WTC11 (cell line): ENCODE results near the gene PSMC3.

ENCODE experiments used
- CREB1 ChIP-seq: sonication (generic); formaldehyde crosslinking; IDR thresholded peaks from 2 replicates; pipeline ENCODE4 v1.8.0; 2023; ENCODE audit warnings: mild to moderate bottlenecking, missing genetic modification reagents
- CREM ChIP-seq: sonication (generic); formaldehyde crosslinking; IDR thresholded peaks from 2 replicates; pipeline ENCODE4 v1.8.1; 2022; ENCODE audit warnings: mild to moderate bottlenecking, missing genetic modification reagents, moderate library complexity
- ESRRA ChIP-seq: sonication (generic); formaldehyde crosslinking; IDR thresholded peaks from 2 replicates; pipeline ENCODE4 v1.8.1; 2022; ENCODE audit warnings: mild to moderate bottlenecking, missing genetic modification reagents, borderline replicate concordance
- FOXJ3 ChIP-seq: sonication (generic); formaldehyde crosslinking; IDR thresholded peaks from 2 replicates; pipeline ENCODE4 v1.9.0; 2021; ENCODE audit warnings: missing genetic modification reagents, mild to moderate bottlenecking, borderline replicate concordance
- FOXK1 ChIP-seq: sonication (generic); formaldehyde crosslinking; IDR thresholded peaks from 2 replicates; pipeline ENCODE4 v1.8.0; 2022; ENCODE audit warnings: mild to moderate bottlenecking, moderate library complexity, missing genetic modification reagents
- FOXP4 ChIP-seq: sonication (generic); formaldehyde crosslinking; IDR thresholded peaks from 2 replicates; pipeline ENCODE4 v1.8.0; 2022; ENCODE audit warnings: mild to moderate bottlenecking, missing genetic modification reagents
- HMGA2 ChIP-seq: fragments of 250-450 bp; sonication (Bioruptor Pico); IDR thresholded peaks from 2 replicates; pipeline ENCODE4 v1.4.0; 2021; ENCODE audit warnings: mild to moderate bottlenecking, moderate library complexity
- MAX ChIP-seq: sonication (generic); formaldehyde crosslinking; IDR thresholded peaks from 2 replicates; pipeline ENCODE4 v1.8.0; 2022; ENCODE audit warnings: mild to moderate bottlenecking, missing genetic modification reagents
- PREB ChIP-seq: sonication (generic); formaldehyde crosslinking; IDR thresholded peaks from 2 replicates; pipeline ENCODE4 v1.8.1; 2022; ENCODE audit warnings: mild to moderate bottlenecking, missing genetic modification reagents, moderate library complexity, borderline replicate concordance
- USF1 ChIP-seq: sonication (generic); formaldehyde crosslinking; IDR thresholded peaks from 2 replicates; pipeline ENCODE4 v1.8.0; 2022; ENCODE audit warnings: mild to moderate bottlenecking, missing genetic modification reagents
- ZNF317 ChIP-seq: sonication (generic); formaldehyde crosslinking; IDR thresholded peaks from 2 replicates; pipeline ENCODE4 v1.8.1; 2023; ENCODE audit warnings: low read depth, mild to moderate bottlenecking, moderate library complexity, missing genetic modification reagents, borderline replicate concordance
- ZNF671 ChIP-seq: fragments of 250-450 bp; sonication (Bioruptor Pico); IDR thresholded peaks from 2 replicates; pipeline ENCODE4 v1.8.0; 2021; ENCODE audit warnings: mild to moderate bottlenecking
- TF ChIP-seq, protein P1 (sequence below): fragments of 200-600 bp; IDR thresholded peaks from 2 replicates; pipeline ENCODE4 v1.8.0; 2022; ENCODE audit warnings: antibody characterized with exemption
- TF ChIP-seq, protein P2 (sequence below): sonication (generic); formaldehyde crosslinking; conservative IDR thresholded peaks from 2 replicates; pipeline ENCODE4 v1.8.1; 2023; ENCODE audit warnings: mild to moderate bottlenecking, low read depth, missing genetic modification reagents, moderate library complexity

- no peak for TF ChIP-seq CREB1 (CRISPR knock-in tag)
- TF ChIP-seq ESRRA (CRISPR knock-in tag) = no peak
- no peak for TF ChIP-seq USF1 (CRISPR knock-in tag)
- TF ChIP-seq, protein P1, sequence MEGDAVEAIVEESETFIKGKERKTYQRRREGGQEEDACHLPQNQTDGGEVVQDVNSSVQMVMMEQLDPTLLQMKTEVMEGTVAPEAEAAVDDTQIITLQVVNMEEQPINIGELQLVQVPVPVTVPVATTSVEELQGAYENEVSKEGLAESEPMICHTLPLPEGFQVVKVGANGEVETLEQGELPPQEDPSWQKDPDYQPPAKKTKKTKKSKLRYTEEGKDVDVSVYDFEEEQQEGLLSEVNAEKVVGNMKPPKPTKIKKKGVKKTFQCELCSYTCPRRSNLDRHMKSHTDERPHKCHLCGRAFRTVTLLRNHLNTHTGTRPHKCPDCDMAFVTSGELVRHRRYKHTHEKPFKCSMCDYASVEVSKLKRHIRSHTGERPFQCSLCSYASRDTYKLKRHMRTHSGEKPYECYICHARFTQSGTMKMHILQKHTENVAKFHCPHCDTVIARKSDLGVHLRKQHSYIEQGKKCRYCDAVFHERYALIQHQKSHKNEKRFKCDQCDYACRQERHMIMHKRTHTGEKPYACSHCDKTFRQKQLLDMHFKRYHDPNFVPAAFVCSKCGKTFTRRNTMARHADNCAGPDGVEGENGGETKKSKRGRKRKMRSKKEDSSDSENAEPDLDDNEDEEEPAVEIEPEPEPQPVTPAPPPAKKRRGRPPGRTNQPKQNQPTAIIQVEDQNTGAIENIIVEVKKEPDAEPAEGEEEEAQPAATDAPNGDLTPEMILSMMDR = no peak
- no peak for TF ChIP-seq ZNF317 (CRISPR knock-in tag)
- TF ChIP-seq PREB (CRISPR knock-in tag) = no peak
- no peak for TF ChIP-seq MAX (CRISPR knock-in tag)
- TF ChIP-seq ZNF671 (CRISPR knock-in tag) = no peak
- no peak for TF ChIP-seq FOXJ3
- TF ChIP-seq, protein P2, sequence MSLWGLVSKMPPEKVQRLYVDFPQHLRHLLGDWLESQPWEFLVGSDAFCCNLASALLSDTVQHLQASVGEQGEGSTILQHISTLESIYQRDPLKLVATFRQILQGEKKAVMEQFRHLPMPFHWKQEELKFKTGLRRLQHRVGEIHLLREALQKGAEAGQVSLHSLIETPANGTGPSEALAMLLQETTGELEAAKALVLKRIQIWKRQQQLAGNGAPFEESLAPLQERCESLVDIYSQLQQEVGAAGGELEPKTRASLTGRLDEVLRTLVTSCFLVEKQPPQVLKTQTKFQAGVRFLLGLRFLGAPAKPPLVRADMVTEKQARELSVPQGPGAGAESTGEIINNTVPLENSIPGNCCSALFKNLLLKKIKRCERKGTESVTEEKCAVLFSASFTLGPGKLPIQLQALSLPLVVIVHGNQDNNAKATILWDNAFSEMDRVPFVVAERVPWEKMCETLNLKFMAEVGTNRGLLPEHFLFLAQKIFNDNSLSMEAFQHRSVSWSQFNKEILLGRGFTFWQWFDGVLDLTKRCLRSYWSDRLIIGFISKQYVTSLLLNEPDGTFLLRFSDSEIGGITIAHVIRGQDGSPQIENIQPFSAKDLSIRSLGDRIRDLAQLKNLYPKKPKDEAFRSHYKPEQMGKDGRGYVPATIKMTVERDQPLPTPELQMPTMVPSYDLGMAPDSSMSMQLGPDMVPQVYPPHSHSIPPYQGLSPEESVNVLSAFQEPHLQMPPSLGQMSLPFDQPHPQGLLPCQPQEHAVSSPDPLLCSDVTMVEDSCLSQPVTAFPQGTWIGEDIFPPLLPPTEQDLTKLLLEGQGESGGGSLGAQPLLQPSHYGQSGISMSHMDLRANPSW (CRISPR knock-in tag) = no peak
- TF ChIP-seq FOXP4 (CRISPR knock-in tag) = no peak
- TF ChIP-seq FOXK1 (CRISPR knock-in tag) = no peak
- TF ChIP-seq CREM (CRISPR knock-in tag) = no peak
- TF ChIP-seq HMGA2 (CRISPR knock-in tag) = no peak
Observed at GRCh38 chr11:47466701-47467250, 40.5 kb upstream of the PSMC3 start.
